HEK293 (cell line): ENCODE results near the gene CEP350.

Experiments
- GLIS1 ChIP-seq: fragments of 450-650 bp; formaldehyde crosslinking; IDR thresholded peaks from 2 replicates; pipeline ENCODE4 v1.5.1; 2016; ENCODE audit warnings: missing biosample characterization, missing genetic modification characterization
- IKZF3 ChIP-seq: fragments of 450-650 bp; IDR thresholded peaks from 2 replicates; pipeline ENCODE4 v1.5.0; 2018; ENCODE audit warnings: missing biosample characterization, mild to moderate bottlenecking, missing genetic modification characterization, moderate library complexity
- SCRT2 ChIP-seq: fragments of 450-650 bp; formaldehyde crosslinking; IDR thresholded peaks from 2 replicates; pipeline ENCODE4 v1.5.1; 2016; ENCODE audit warnings: missing biosample characterization, missing genetic modification characterization
- SP3 ChIP-seq: fragments of 450-650 bp; formaldehyde crosslinking; IDR thresholded peaks from 2 replicates; pipeline ENCODE4 v1.5.1; 2016; ENCODE audit warnings: missing biosample characterization, missing genetic modification characterization
- ZEB2 ChIP-seq: fragments of 450-650 bp; formaldehyde crosslinking; IDR thresholded peaks from 2 replicates; pipeline ENCODE4 v1.5.1; 2016; ENCODE audit warnings: missing biosample characterization, missing genetic modification characterization
- ZNF121 ChIP-seq: fragments of 450-650 bp; formaldehyde crosslinking; IDR thresholded peaks from 2 replicates; pipeline ENCODE4 v1.5.1; 2016; ENCODE audit warnings: missing biosample characterization, missing genetic modification characterization
- ZNF138 ChIP-seq: fragments of 450-650 bp; formaldehyde crosslinking; IDR thresholded peaks from 2 replicates; pipeline ENCODE4 v1.5.1; 2016; ENCODE audit warnings: missing biosample characterization, missing genetic modification characterization, borderline replicate concordance
- ZNF24 ChIP-seq: fragments of 450-650 bp; formaldehyde crosslinking; IDR thresholded peaks from 2 replicates; pipeline ENCODE4 v1.5.1; 2016; ENCODE audit warnings: missing biosample characterization, missing genetic modification characterization
- ZNF274 ChIP-seq, 2 experiments: fragments of 200-500 bp in 1 of 2; fragments of 450-650 bp in 1 of 2; sonication (Bioruptor generic) in 1 of 2; formaldehyde crosslinking in 1 of 2; IDR thresholded peaks; 2 replicates each; pipeline versions ENCODE4 v1.5.1 to v1.6.1; 2014 to 2016; ENCODE audit warnings: borderline replicate concordance in 1 of 2, inconsistent platforms in 1 of 2, low read length in 1 of 2, missing biosample characterization in 1 of 2, missing genetic modification characterization in 1 of 2
- ZNF664 ChIP-seq: fragments of 450-650 bp; formaldehyde crosslinking; IDR thresholded peaks from 2 replicates; pipeline ENCODE4 v1.5.1; 2016; ENCODE audit warnings: missing biosample characterization, missing genetic modification characterization
- ZNF843 ChIP-seq: fragments of 450-650 bp; formaldehyde crosslinking; IDR thresholded peaks from 2 replicates; pipeline ENCODE4 v1.5.1; 2016; ENCODE audit warnings: missing biosample characterization, missing genetic modification characterization
- TF ChIP-seq, protein P1 (sequence below): fragments of 450-650 bp; formaldehyde crosslinking; IDR thresholded peaks from 2 replicates; pipeline ENCODE4 v1.5.1; 2016; ENCODE audit warnings: missing biosample characterization, missing genetic modification characterization
- TF ChIP-seq, protein P2 (sequence below): fragments of 450-650 bp; formaldehyde crosslinking; IDR thresholded peaks from 2 replicates; pipeline ENCODE4 v1.5.1; 2016; ENCODE audit warnings: missing biosample characterization, missing genetic modification characterization, low read depth
- TF ChIP-seq, protein P3 (sequence below): fragments of 450-650 bp; formaldehyde crosslinking; IDR thresholded peaks from 2 replicates; pipeline ENCODE4 v1.5.1; 2017; ENCODE audit warnings: missing biosample characterization, missing genetic modification characterization

DNA sequence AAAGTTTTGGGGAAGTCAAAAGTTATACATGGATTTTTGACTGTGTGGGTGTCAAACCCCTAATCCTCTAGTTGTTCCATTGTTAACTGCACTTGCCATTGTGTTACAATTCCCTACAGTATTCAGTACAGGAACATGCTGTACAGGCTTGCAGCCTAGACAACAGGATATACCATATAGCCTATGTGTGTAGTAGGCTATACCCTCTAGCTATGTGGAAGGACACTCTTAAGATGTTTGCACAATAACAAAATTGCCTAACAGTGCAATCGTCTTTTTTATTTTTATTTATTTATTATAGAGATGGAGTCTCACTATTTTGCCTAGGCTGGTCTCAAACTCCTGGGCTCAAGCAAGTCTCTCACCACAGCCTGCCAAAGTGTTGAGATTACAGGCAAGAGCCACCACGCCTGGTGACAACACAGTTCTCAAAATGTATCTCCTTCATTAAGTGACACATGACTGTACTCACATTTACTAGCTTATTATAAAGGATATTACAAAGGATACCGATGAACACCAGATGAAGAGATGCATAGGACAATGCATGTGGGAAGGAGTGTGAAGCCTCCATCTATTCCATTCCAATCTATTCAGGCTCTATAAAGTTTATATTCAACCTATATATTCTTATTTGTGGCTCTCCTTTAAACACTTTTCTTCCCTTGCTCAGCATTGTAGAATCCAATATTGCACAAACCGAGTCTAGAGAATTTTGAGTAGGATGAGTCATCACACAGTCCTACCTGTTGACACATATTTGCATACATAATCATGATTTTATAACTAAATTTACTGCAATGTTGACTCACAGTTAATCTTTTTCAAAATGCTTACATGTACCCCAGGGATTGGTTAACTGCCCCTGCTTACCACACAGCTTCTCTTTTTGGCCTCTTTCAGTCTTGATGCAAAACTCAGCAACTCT, 28.4 kb upstream of the CEP350 start:
- TF ChIP-seq, protein P1, sequence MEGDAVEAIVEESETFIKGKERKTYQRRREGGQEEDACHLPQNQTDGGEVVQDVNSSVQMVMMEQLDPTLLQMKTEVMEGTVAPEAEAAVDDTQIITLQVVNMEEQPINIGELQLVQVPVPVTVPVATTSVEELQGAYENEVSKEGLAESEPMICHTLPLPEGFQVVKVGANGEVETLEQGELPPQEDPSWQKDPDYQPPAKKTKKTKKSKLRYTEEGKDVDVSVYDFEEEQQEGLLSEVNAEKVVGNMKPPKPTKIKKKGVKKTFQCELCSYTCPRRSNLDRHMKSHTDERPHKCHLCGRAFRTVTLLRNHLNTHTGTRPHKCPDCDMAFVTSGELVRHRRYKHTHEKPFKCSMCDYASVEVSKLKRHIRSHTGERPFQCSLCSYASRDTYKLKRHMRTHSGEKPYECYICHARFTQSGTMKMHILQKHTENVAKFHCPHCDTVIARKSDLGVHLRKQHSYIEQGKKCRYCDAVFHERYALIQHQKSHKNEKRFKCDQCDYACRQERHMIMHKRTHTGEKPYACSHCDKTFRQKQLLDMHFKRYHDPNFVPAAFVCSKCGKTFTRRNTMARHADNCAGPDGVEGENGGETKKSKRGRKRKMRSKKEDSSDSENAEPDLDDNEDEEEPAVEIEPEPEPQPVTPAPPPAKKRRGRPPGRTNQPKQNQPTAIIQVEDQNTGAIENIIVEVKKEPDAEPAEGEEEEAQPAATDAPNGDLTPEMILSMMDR (tag by site-specific recombination), result no peak
- TF ChIP-seq, protein P2, sequence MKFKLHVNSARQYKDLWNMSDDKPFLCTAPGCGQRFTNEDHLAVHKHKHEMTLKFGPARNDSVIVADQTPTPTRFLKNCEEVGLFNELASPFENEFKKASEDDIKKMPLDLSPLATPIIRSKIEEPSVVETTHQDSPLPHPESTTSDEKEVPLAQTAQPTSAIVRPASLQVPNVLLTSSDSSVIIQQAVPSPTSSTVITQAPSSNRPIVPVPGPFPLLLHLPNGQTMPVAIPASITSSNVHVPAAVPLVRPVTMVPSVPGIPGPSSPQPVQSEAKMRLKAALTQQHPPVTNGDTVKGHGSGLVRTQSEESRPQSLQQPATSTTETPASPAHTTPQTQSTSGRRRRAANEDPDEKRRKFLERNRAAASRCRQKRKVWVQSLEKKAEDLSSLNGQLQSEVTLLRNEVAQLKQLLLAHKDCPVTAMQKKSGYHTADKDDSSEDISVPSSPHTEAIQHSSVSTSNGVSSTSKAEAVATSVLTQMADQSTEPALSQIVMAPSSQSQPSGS, result no peak
- TF ChIP-seq ZNF843 (no peak), ZEB2 (tag by site-specific recombination) (peak; percentile 65; the same call in 1 of the 2 replicates), SP3 (no peak), ZNF121 (tag by site-specific recombination) (no peak), ZNF24 (tag by site-specific recombination) (peak; percentile 21; the same call in 1 of the 2 replicates), ZNF664 (tag by site-specific recombination) (no peak), ZNF274 (IDR thresholded peaks at IDR 0.05; ENCODE audit: low read length) (no peak), ZNF274 (tag by site-specific recombination; IDR thresholded peaks at IDR 0.05; ENCODE audit: borderline replicate concordance) (no peak), SCRT2 (peak; percentile 98), GLIS1 (no peak), ZNF138 (tag by site-specific recombination) (no peak), IKZF3 (peak; percentile 35; the same call in 1 of the 2 replicates)
- TF ChIP-seq, protein P3, sequence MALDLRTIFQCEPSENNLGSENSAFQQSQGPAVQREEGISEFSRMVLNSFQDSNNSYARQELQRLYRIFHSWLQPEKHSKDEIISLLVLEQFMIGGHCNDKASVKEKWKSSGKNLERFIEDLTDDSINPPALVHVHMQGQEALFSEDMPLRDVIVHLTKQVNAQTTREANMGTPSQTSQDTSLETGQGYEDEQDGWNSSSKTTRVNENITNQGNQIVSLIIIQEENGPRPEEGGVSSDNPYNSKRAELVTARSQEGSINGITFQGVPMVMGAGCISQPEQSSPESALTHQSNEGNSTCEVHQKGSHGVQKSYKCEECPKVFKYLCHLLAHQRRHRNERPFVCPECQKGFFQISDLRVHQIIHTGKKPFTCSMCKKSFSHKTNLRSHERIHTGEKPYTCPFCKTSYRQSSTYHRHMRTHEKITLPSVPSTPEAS (tag by site-specific recombination), result no peak
